Endodermal cell (in vitro differentiated cells): ENCODE data around the gene LCN6. TPM values are rescaled to one million over a fixed set of nuclear protein-coding genes. Genes with fewer than 3 reads are reported as not detected.

Source experiments
- DNase-seq: peaks from one replicate; pipeline ENCODE4 v3.0.0-alpha.2; 2017
- H3K27ac ChIP-seq: 2 replicates; pipeline ENCODE4 v1.5.1; 2013; ENCODE audit warnings: mild to moderate bottlenecking, low read depth, low read length, moderate library complexity
- H3K27me3 ChIP-seq: 2 replicates; pipeline ENCODE4 v1.6.1; 2013; ENCODE audit warnings: mild to moderate bottlenecking, low read length, moderate library complexity; ENCODE audit not compliant: insufficient read depth, control insufficient read depth, poor library complexity, severe bottlenecking
- H3K36me3 ChIP-seq: 2 replicates; pipeline ENCODE4 v1.7.0; 2013; ENCODE audit warnings: mild to moderate bottlenecking, low read length, moderate library complexity; ENCODE audit not compliant: control insufficient read depth, insufficient read depth
- H3K4me1 ChIP-seq: one replicate; pipeline ENCODE4 v1.7.0; 2013; ENCODE audit warnings: low read length; ENCODE audit not compliant: control insufficient read depth, insufficient read depth
- H3K4me3 ChIP-seq: 2 replicates; pipeline ENCODE4 v1.5.1; 2013; ENCODE audit warnings: mild to moderate bottlenecking, low read length, moderate library complexity
- H3K9ac ChIP-seq: 2 replicates; pipeline ENCODE4 v1.6.1; 2013; ENCODE audit warnings: mild to moderate bottlenecking, low read length, moderate library complexity; ENCODE audit not compliant: poor library complexity, severe bottlenecking; ENCODE audit errors: extremely low read depth
- H3K9me3 ChIP-seq: 2 replicates; pipeline ENCODE4 v1.6.1; 2013; ENCODE audit warnings: mild to moderate bottlenecking, low read length, moderate library complexity; ENCODE audit not compliant: control insufficient read depth
- H3K27ac Mint-ChIP-seq: 2 replicates; pipeline ENCODE4 v1.8.0; 2020; ENCODE audit warnings: mixed read lengths
- H3K27me3 Mint-ChIP-seq: 2 replicates; pipeline ENCODE4 v1.8.0; 2021; ENCODE audit warnings: mild to moderate bottlenecking, mixed read lengths; ENCODE audit not compliant: insufficient read depth
- H3K36me3 Mint-ChIP-seq: 2 replicates; pipeline ENCODE4 v1.8.0; 2020; ENCODE audit warnings: low read depth, mixed read lengths
- H3K4me1 Mint-ChIP-seq: 2 replicates; pipeline ENCODE4 v1.8.0; 2020; ENCODE audit warnings: mixed read lengths
- H3K4me3 Mint-ChIP-seq: 2 replicates; pipeline ENCODE4 v1.8.0; 2020; ENCODE audit warnings: mild to moderate bottlenecking, moderate library complexity, mixed read lengths
- H3K9me3 Mint-ChIP-seq: 2 replicates; pipeline ENCODE4 v1.8.0; 2020; ENCODE audit warnings: mild to moderate bottlenecking, mixed read lengths
- CTCF ChIP-seq: fragments of 200-600 bp; sonication (generic); conservative IDR thresholded peaks from 2 replicates; pipeline ENCODE4 v1.5.0; 2021; ENCODE audit warnings: antibody characterized with exemption, mild to moderate bottlenecking
- WGBS, 2 experiments: methylation state at CpG; one replicate each; pipeline versions ENCODE4 v1.1.5 to v1.1.7; 2013; ENCODE audit warnings: missing lambda C conversion rate in 2 of 2, mixed read lengths in 1 of 2; ENCODE audit not compliant: insufficient coverage in 1 of 2, insufficient read length in 1 of 2; 5-methylcytosine and 5-hydroxymethylcytosine counted together
- total RNA-seq, 2 donors: library from RNA; stranded (reverse); fragmentation: NEBNext Ultra II Directional in 1 of 2; extraction: Animal tissue kit (Norgen Biotek cat#: 25700) in 1 of 2; gene quantifications; 2 replicates in 1 of 2; 3 replicates in 1 of 2; pipeline ENCODE4 v1.2.1, GENCODE V29; 2021

LCN6 gene
- total RNA-seq, 2 donors from 2014 or later, result not detected

GRCh38 chr9:136729926-136730325, 18.4 kb downstream of the LCN6 start:
- Histone ChIP-seq H3K27me3 (no peaks in the 10 kb centered on the region), H3K4me3 (no peak overlapping the region), H3K9me3 (no peaks in the 10 kb centered on the region), H3K9ac (no peak overlapping the region), H3K27ac (no peak overlapping the region), H3K4me1 (peaks cover 9% of the 10 kb centered on the region), H3K36me3 (peaks cover 16% of the 10 kb centered on the region)
- Mint-ChIP-seq H3K4me3 (no peak overlapping the region), H3K4me1 (peaks cover 18% of the 10 kb centered on the region), H3K27ac (no peak overlapping the region), H3K36me3 (peaks cover 23% of the 10 kb centered on the region), H3K27me3 (peaks cover 6% of the 10 kb centered on the region), H3K9me3 (no peaks in the 10 kb centered on the region)
- WGBS, 2 experiments, result 96 to 97% methylated on average over 7 to 8 of the region's 8 CpGs
- no peak for DNase-seq
- TF ChIP-seq CTCF, result no peak

- TF ChIP-seq CTCF, result no peak
- Mint-ChIP-seq H3K27ac (no peak overlapping the region), H3K36me3 (peaks cover 30% of the 10 kb centered on the region), H3K4me1 (peaks cover 19% of the 10 kb centered on the region), H3K4me3 (peak overlapping the region; percentile 97), H3K27me3 (peaks cover 6% of the 10 kb centered on the region), H3K9me3 (no peaks in the 10 kb centered on the region)
- 89 to 94% methylated on average over 6 to 7 of the region's 7 CpGs for WGBS, 2 experiments
- H3K27me3 ChIP-seq, result no peaks in the 10 kb centered on the region
- H3K4me3 ChIP-seq, result peak overlapping the region; percentile 99
- peaks cover 9% of the 10 kb centered on the region for H3K4me1 ChIP-seq
- H3K27ac ChIP-seq, result no peak overlapping the region
- H3K36me3 ChIP-seq, result peaks cover 24% of the 10 kb centered on the region
- no peaks in the 10 kb centered on the region for H3K9me3 ChIP-seq
- no peak overlapping the region for H3K9ac ChIP-seq
- DNase-seq, result no peak
Measured at GRCh38 chr9:136729144-136729543, 19.2 kb downstream of the LCN6 start.

- Histone ChIP-seq H3K27ac (no peak overlapping the region), H3K36me3 (peaks cover 29% of the 10 kb centered on the region), H3K27me3 (no peaks in the 10 kb centered on the region), H3K9ac (peak overlapping the region; percentile 59), H3K4me1 (peaks cover 9% of the 10 kb centered on the region), H3K9me3 (no peaks in the 10 kb centered on the region), H3K4me3 (peak overlapping the region; percentile 99)
- H3K4me1 Mint-ChIP-seq, result peaks cover 19% of the 10 kb centered on the region
- peaks cover 36% of the 10 kb centered on the region for H3K36me3 Mint-ChIP-seq
- H3K4me3 Mint-ChIP-seq, result peak overlapping the region; percentile 97
- H3K27ac Mint-ChIP-seq, result no peak overlapping the region
- no peaks in the 10 kb centered on the region for H3K9me3 Mint-ChIP-seq
- 10 to 11% methylated on average over 32 to 53 of the region's 53 CpGs for WGBS, 2 experiments
- H3K27me3 Mint-ChIP-seq, result peaks cover 6% of the 10 kb centered on the region
- peak; percentile 83 for DNase-seq
- no peak for TF ChIP-seq CTCF
Measured at GRCh38 chr9:136728548-136729123, 19.7 kb downstream of the LCN6 start.
